Mesothelial cell of epicardium (in vitro differentiated cells): Measurements from ENCODE around the gene ZIC3. TPM values are rescaled to one million over a fixed set of nuclear protein-coding genes. Genes with fewer than 3 reads are reported as not detected.
A peak's percentile ranks its signal among the peaks of the same experiment; 100 is the strongest.

Experiments used
- DNase-seq, 2 experiments: peaks; one replicate each; pipeline ENCODE4 v3.0.0; 2021; ENCODE audit warnings: low spot score in 2 of 2; ENCODE audit not compliant: unreplicated experiment in 2 of 2
- H3K27ac Mint-ChIP-seq: 2 replicates; pipeline ENCODE4 v1.8.0; 2021; ENCODE audit warnings: mixed read lengths
- H3K27me3 Mint-ChIP-seq: 2 replicates; pipeline ENCODE4 v1.8.0; 2021; ENCODE audit warnings: low read depth, mixed read lengths
- H3K36me3 Mint-ChIP-seq: 2 replicates; pipeline ENCODE4 v1.8.0; 2021; ENCODE audit warnings: mixed read lengths
- H3K4me1 Mint-ChIP-seq: 2 replicates; pipeline ENCODE4 v1.8.0; 2021; ENCODE audit warnings: mixed read lengths
- H3K4me3 Mint-ChIP-seq: 2 replicates; pipeline ENCODE4 v1.8.0; 2021; ENCODE audit warnings: mild to moderate bottlenecking, moderate library complexity, mixed read lengths
- H3K9me3 Mint-ChIP-seq: 2 replicates; pipeline ENCODE4 v1.8.0; 2021; ENCODE audit warnings: mixed read lengths
- CTCF ChIP-seq: fragments of 200-600 bp; sonication (generic); IDR thresholded peaks from one replicate; pipeline ENCODE4 v1.5.0; 2021; ENCODE audit warnings: antibody characterized with exemption; ENCODE audit not compliant: unreplicated experiment
- total RNA-seq: library from RNA; stranded (reverse); gene quantifications from 3 replicates; pipeline ENCODE4 v1.2.1, GENCODE V29; 2021

The ZIC3 gene
- total RNA-seq, 1 donor from 2014 or later, result not detected

DNA sequence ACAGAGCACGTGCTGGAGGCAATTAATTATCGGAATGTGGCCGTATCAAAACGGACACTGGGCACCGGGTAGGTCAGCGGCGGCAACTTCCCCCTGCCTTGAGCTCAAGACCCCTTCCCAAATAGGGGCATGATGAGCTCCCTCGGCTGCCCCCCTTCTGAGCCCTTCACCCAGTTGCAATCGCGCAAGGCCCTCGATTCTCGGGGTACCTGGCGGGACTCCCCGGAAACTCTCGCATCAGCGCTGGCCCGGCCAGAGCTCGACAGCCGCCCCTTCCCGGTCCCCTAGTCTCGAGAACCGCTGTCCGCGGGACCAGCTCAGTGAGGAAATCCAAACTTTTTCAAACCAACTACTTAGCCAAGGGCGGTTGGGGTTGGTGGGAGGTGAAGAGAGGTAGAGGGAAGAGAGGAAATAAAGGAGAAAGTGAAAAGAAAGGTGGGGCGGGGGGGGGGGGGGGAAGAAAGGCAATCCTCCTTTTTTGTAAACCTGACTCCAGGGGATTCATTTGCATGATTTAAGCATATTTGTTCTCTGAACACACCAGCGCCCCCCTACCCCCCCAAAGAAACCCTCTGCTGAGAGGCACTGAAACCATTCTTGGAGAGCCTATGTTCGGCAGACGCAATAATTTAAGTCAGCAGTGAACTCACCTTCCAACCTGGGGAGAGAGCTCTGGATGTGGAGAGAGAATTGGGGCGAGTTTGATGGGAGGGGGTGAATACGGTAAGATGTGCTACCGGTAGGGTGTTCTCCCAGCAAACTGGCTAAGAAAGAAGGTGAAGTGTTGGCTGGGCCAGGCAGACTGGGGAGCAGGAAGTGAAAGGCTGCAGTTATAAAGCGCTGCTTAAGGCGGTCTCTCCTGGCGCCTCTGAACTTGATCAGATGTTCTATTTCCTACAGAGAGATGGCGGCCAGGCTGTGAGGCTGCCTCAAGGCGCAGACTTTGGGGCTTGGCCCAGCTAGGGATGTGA is 2.0 kb upstream of the ZIC3 start:
- Mint-ChIP-seq H3K36me3 (peaks cover 3% of the 10 kb centered on the region), H3K27me3 (peaks cover 89% of the 10 kb centered on the region), H3K9me3 (peaks cover 4% of the 10 kb centered on the region), H3K4me3 (no peak overlapping the region), H3K4me1 (peaks cover 9% of the 10 kb centered on the region), H3K27ac (no peak overlapping the region)
- no peak for DNase-seq
- no peak for TF ChIP-seq CTCF

- DNase-seq, result no peak
These were observed 516 bp upstream of the ZIC3 start for GRCh38 chrX:137565318-137565904.

DNA sequence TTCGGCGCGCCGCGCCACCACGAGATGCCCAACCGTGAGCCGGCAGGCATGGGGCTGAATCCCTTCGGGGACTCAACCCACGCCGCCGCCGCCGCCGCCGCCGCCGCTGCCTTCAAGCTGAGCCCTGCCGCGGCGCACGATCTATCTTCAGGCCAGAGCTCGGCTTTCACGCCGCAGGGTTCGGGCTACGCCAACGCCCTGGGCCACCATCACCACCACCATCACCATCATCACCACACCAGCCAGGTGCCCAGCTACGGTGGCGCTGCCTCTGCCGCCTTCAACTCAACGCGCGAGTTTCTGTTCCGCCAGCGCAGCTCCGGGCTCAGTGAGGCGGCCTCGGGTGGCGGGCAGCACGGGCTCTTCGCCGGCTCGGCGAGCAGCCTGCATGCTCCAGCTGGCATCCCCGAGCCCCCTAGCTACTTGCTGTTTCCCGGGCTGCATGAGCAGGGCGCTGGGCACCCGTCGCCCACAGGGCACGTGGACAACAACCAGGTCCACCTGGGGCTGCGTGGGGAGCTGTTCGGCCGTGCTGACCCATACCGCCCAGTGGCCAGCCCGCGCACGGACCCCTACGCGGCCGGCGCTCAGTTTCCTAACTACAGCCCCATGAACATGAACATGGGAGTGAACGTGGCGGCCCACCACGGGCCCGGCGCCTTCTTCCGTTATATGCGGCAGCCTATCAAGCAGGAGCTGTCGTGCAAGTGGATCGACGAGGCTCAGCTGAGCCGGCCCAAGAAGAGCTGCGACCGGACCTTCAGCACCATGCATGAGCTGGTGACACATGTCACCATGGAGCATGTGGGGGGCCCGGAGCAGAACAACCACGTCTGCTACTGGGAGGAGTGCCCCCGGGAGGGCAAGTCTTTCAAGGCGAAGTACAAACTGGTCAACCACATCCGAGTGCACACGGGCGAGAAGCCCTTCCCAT is 1.1 kb downstream of the ZIC3 start:
- no peak for DNase-seq
- Mint-ChIP-seq H3K9me3 (peaks cover 9% of the 10 kb centered on the region), H3K36me3 (peaks cover 3% of the 10 kb centered on the region), H3K4me3 (peak overlapping the region; percentile 56), H3K4me1 (peaks cover 9% of the 10 kb centered on the region), H3K27me3 (peaks cover 95% of the 10 kb centered on the region), H3K27ac (no peak overlapping the region)
- no peak for TF ChIP-seq CTCF

More at GRCh38 chrX:137565318-137565904, 516 bp upstream of the ZIC3 start:
- no peak overlapping the region for H3K27ac Mint-ChIP-seq
- peaks cover 3% of the 10 kb centered on the region for H3K36me3 Mint-ChIP-seq
- peaks cover 95% of the 10 kb centered on the region for H3K27me3 Mint-ChIP-seq
- H3K4me1 Mint-ChIP-seq, result peaks cover 9% of the 10 kb centered on the region
- H3K4me3 Mint-ChIP-seq, result peak overlapping the region; percentile 62
- H3K9me3 Mint-ChIP-seq, result peaks cover 10% of the 10 kb centered on the region
- TF ChIP-seq CTCF, result no peak

GRCh38 chrX:137567682-137568232 is 1.8 kb downstream of the ZIC3 start:
- Mint-ChIP-seq H3K27ac (no peak overlapping the region), H3K9me3 (peaks cover 13% of the 10 kb centered on the region), H3K27me3 (peaks cover 95% of the 10 kb centered on the region), H3K4me3 (no peak overlapping the region), H3K36me3 (peaks cover 3% of the 10 kb centered on the region), H3K4me1 (peaks cover 9% of the 10 kb centered on the region)
- TF ChIP-seq CTCF, result no peak
- DNase-seq, result no peak
